Transverse colon (tissue), 4 donors: ENCODE data around the gene ZNF821. TPM values are rescaled to one million over a fixed set of nuclear protein-coding genes. Genes with fewer than 3 reads are reported as not detected.

Experiments
- DNase-seq: peaks from one replicate; pipeline ENCODE4 v3.0.0-alpha.2; 2019
- H3K27ac ChIP-seq, 4 donors: fragments of 200-600 bp; sonication (generic); 2 replicates each; pipeline ENCODE4 v1.5.1; 2016 to 2018; ENCODE audit warnings: inconsistent platforms in 4 of 4
- H3K27me3 ChIP-seq: fragments of 200-600 bp; sonication (generic); 2 replicates; pipeline ENCODE4 v1.5.1; 2017; ENCODE audit warnings: inconsistent platforms
- H3K36me3 ChIP-seq, 4 donors: fragments of 200-600 bp; sonication (generic); 2 replicates each; pipeline ENCODE4 v1.5.1; 2017 to 2019; ENCODE audit warnings: inconsistent platforms in 4 of 4
- H3K4me1 ChIP-seq, 4 donors: fragments of 200-600 bp; sonication (generic); 2 replicates each; pipeline ENCODE4 v1.5.1; 2017 to 2020; ENCODE audit warnings: inconsistent platforms in 4 of 4
- H3K4me3 ChIP-seq, 4 donors: fragments of 200-600 bp; sonication (generic); 1 replicate in 1 of 4; 2 replicates in 3 of 4; pipeline versions ENCODE4 v1.5.1 to v1.6.1; 2017 to 2019; ENCODE audit warnings: inconsistent platforms in 4 of 4
- H3K9me3 ChIP-seq, 2 donors: fragments of 200-600 bp; sonication (generic); 2 replicates each; pipeline ENCODE4 v1.5.1; 2017 to 2019; ENCODE audit warnings: inconsistent platforms in 2 of 2
- CTCF ChIP-seq, 5 experiments: fragments of 200-600 bp in 3 of 5; fragments of 450-650 bp in 2 of 5; sonication (generic) in 3 of 5; IDR thresholded peaks; 1 replicate in 2 of 5; 2 replicates in 3 of 5; pipeline ENCODE4 v1.5.1; 2016 to 2017; ENCODE audit warnings: antibody characterized with exemption in 5 of 5, inconsistent platforms in 3 of 5, mild to moderate bottlenecking in 2 of 5, moderate library complexity in 1 of 5
- EP300 ChIP-seq: sonication (generic); formaldehyde crosslinking; IDR thresholded peaks from one replicate; pipeline ENCODE4 v1.6.1; 2017; ENCODE audit warnings: antibody characterized with exemption, low read depth
- POLR2A ChIP-seq: fragments of 450-650 bp; IDR thresholded peaks from one replicate; pipeline ENCODE4 v1.6.1; 2016; ENCODE audit warnings: antibody characterized with exemption, mild to moderate bottlenecking, moderate library complexity
- POLR2AphosphoS5 ChIP-seq, 3 donors: sonication (generic); formaldehyde crosslinking; IDR thresholded peaks; one replicate each; pipeline ENCODE4 v1.6.1; 2016; ENCODE audit warnings: antibody characterized with exemption in 3 of 3
- WGBS, 2 donors: methylation state at CpG; one replicate each; pipeline ENCODE4 v1.1.5; 2018; ENCODE audit warnings: low coverage in 1 of 2; 5-methylcytosine and 5-hydroxymethylcytosine counted together
- in situ Hi-C, 4 donors: fragments of 200-750 bp; cut with MboI; loops; one replicate each; pipeline versions ENCODE4 v1.15.0 to v1.15.1; 2017; ENCODE audit warnings: low sequenced_read_pairs in 3 of 4, low pct_ligation_motif_present in 1 of 4, low pct_unique_long_range_greater_than_20kb in 1 of 4
- intact Hi-C: fragments of 100-400 bp; cut with DNase I; formaldehyde crosslinking; loops from one replicate; pipeline ENCODE4 v1.15.1; 2023; ENCODE audit warnings: low total_unique reads
- total RNA-seq, 4 donors: library from RNA; depleted of rRNA; stranded (reverse); fragments of >200 nt; gene quantifications; one replicate each; pipeline ENCODE4 v1.1.0, GENCODE V29; 2016

The ZNF821 gene
- total RNA-seq, 4 donors from 2014 or later = 9.4 to 31.6 (median 13.6) TPM

- H3K4me1 ChIP-seq = peaks cover 10 to 63% (median 19%) of the 10 kb centered on the region in 4 donors
- intact Hi-C loops (no loop called here), in situ Hi-C loops (no loop called here)
- no peaks in the 10 kb centered on the region for H3K27me3 ChIP-seq
- H3K9me3 ChIP-seq = no peaks in the 10 kb centered on the region
- no peak overlapping the region for H3K27ac ChIP-seq
- H3K36me3 ChIP-seq = no peaks in the 10 kb centered on the region
- WGBS, 2 donors = 97% methylated on average over 9 of the region's 9 CpGs; no CpG with 5 or more reads in 1 of the 2 donors
- no peak for DNase-seq
- TF ChIP-seq POLR2AphosphoS5 (IDR thresholded peaks at IDR 0.05) (no peak), CTCF (IDR thresholded peaks at IDR 0.05) (no peak), EP300 (no peak), POLR2A (no peak)
- H3K4me3 ChIP-seq = no peak overlapping the region
Measured at GRCh38 chr16:71904239-71904638, 20.3 kb upstream of the ZNF821 start.

- no peaks in the 10 kb centered on the region for H3K27me3 ChIP-seq
- H3K36me3 ChIP-seq = no peaks in the 10 kb centered on the region
- no peaks in the 10 kb centered on the region for H3K9me3 ChIP-seq
- no peak overlapping the region for H3K27ac ChIP-seq
- 60 to 79% methylated on average over 2 of the region's 2 CpGs for WGBS, 2 donors
- intact Hi-C loops (no loop called here), in situ Hi-C loops (no loop called here)
- DNase-seq = no peak
- TF ChIP-seq POLR2A (no peak), CTCF (IDR thresholded peaks at IDR 0.05) (no peak), POLR2AphosphoS5 (IDR thresholded peaks at IDR 0.05) (no peak), EP300 (no peak)
- no peak overlapping the region for H3K4me3 ChIP-seq
- peaks cover 8 to 63% (median 22%) of the 10 kb centered on the region in 4 donors for H3K4me1 ChIP-seq
Measured at GRCh38 chr16:71903608-71904007, 19.6 kb upstream of the ZNF821 start.

GRCh38 chr16:71902656-71903365, 18.8 kb upstream of the ZNF821 start:
- peaks cover 8 to 64% (median 27%) of the 10 kb centered on the region in 4 donors for H3K4me1 ChIP-seq
- no peak for DNase-seq
- in situ Hi-C loops (no loop called here), intact Hi-C loops (no loop called here)
- TF ChIP-seq CTCF (IDR thresholded peaks at IDR 0.05) (no peak), EP300 (no peak), POLR2AphosphoS5 (IDR thresholded peaks at IDR 0.05) (no peak), POLR2A (no peak)
- WGBS, 2 donors = 81 to 88% methylated on average over 4 to 5 of the region's 5 CpGs
- no peaks in the 10 kb centered on the region for H3K36me3 ChIP-seq
- H3K9me3 ChIP-seq = no peaks in the 10 kb centered on the region
- no peak overlapping the region for H3K27ac ChIP-seq
- H3K27me3 ChIP-seq = no peaks in the 10 kb centered on the region
- no peak overlapping the region for H3K4me3 ChIP-seq

GRCh38 chr16:71899171-71899570, 15.2 kb upstream of the ZNF821 start:
- peaks cover 20 to 70% (median 42%) of the 10 kb centered on the region in 4 donors for H3K4me1 ChIP-seq
- no peak for TF ChIP-seq CTCF (IDR thresholded peaks at IDR 0.05)
- no peak for TF ChIP-seq EP300
- no peak for TF ChIP-seq POLR2A
- no peak for TF ChIP-seq POLR2AphosphoS5 (IDR thresholded peaks at IDR 0.05)
- H3K27me3 ChIP-seq = no peaks in the 10 kb centered on the region
- in situ Hi-C loops (no loop called here), intact Hi-C loops (loop anchor here (10.0 kb wide), 1 partner anchor 174 kb away; the partner anchor contains the start of gene PHLPP2)
- WGBS, 2 donors = 97 to 98% methylated on average over 4 of the region's 4 CpGs
- no peaks in the 10 kb centered on the region for H3K36me3 ChIP-seq
- DNase-seq = no peak
- H3K4me3 ChIP-seq = no peak overlapping the region
- no peaks in the 10 kb centered on the region for H3K9me3 ChIP-seq
- no peak overlapping the region for H3K27ac ChIP-seq
